ENCODE measurements around the gene DOK4.

DNA sequence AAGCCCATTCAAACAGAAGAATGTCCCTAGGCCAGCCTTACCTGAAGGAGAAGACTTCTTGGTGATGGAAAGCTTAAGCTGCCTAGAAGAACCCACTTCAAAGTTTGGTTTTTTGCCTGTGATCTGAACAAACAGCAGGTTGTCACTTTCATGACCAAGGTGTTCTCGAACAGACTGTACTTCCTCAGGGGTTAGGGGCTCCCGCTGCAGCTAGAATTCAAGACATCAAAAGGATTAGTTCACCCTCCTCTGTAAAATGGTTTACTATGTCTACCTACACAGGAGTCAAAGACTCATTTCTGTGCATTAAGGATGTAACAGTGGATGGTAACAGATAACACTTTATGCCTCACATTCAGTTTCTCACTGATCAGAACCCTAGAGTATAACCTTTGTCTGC, 52.3 kb downstream of the DOK4 start:
- TF ChIP-seq CTCF (IDR thresholded peaks at IDR 0.05; ENCODE audit: insufficient read depth, low read length) (no peak), SPI1 (IDR thresholded peaks at IDR 0.05; ENCODE audit: borderline replicate concordance, low read depth) (no peak)
